CD4-positive, alpha-beta T cell (primary cell): ENCODE results near the gene PPFIBP2. TPM values are rescaled to one million over a fixed set of nuclear protein-coding genes. Genes with fewer than 3 reads are reported as not detected.

Experiments used
- ATAC-seq: fragments of 200-7000 bp; cut with Tn5 transposase; one replicate; pipeline ENCODE4 v1.10.0; 2022; ENCODE audit warnings: mild to moderate bottlenecking; ENCODE audit not compliant: poor library complexity
- CTCF ChIA-PET: fragments of 350-600 bp; sonication (Branson Sonifier 250); formaldehyde crosslinking; loops from one replicate; lab custom pipeline; 2021; ENCODE audit warnings: antibody characterized with exemption, inconsistent platforms; lab: Charles Lee
- POLR2A ChIA-PET: fragments of 350-600 bp; sonication (Branson Sonifier 250); formaldehyde crosslinking; loops from one replicate; lab custom pipeline; 2021; ENCODE audit warnings: antibody characterized with exemption, inconsistent platforms; lab: Charles Lee
- DNase-seq, 14 experiments: peaks; one replicate each; pipeline ENCODE4 v3.0.0-alpha.2; 2013 to 2020; ENCODE audit warnings: mixed read lengths in 2 of 14
- H3K27ac ChIP-seq, 2 donors: one replicate each; pipeline versions ENCODE4 v1.5.1 to v1.7.0; 2013; ENCODE audit warnings: low read length in 2 of 2, low read depth in 1 of 2, mild to moderate bottlenecking in 1 of 2
- H3K27me3 ChIP-seq, 2 experiments: 1 replicate in 1 of 2; 2 replicates in 1 of 2; pipeline versions ENCODE4 v1.6.1 to v1.7.0; 2013; ENCODE audit warnings: low read length in 2 of 2, control low read depth in 1 of 2, mild to moderate bottlenecking in 1 of 2, moderate library complexity in 1 of 2; ENCODE audit not compliant: insufficient read depth in 2 of 2, control insufficient read depth in 1 of 2
- H3K36me3 ChIP-seq: one replicate; pipeline ENCODE4 v1.6.1; 2013; ENCODE audit warnings: low read length, control low read depth; ENCODE audit not compliant: insufficient read depth
- H3K4me1 ChIP-seq: one replicate; pipeline ENCODE4 v1.6.1; 2013; ENCODE audit warnings: low read length, control low read depth; ENCODE audit not compliant: insufficient read depth
- H3K4me3 ChIP-seq: one replicate; pipeline ENCODE4 v1.5.1; 2013; ENCODE audit warnings: mild to moderate bottlenecking, low read length, moderate library complexity
- H3K9me3 ChIP-seq, 2 experiments: 1 replicate in 1 of 2; 2 replicates in 1 of 2; pipeline versions ENCODE4 v1.6.1 to v1.7.0; 2013; ENCODE audit warnings: low read length in 2 of 2, mild to moderate bottlenecking in 2 of 2, control low read depth in 1 of 2, moderate library complexity in 1 of 2; ENCODE audit not compliant: control insufficient read depth in 1 of 2, insufficient read depth in 1 of 2
- H3K27ac Mint-ChIP-seq: one replicate; pipeline ENCODE4 v1.8.0; 2020; ENCODE audit warnings: mixed read lengths
- H3K27me3 Mint-ChIP-seq: one replicate; pipeline ENCODE4 v1.8.0; 2021; ENCODE audit warnings: mixed read lengths
- H3K36me3 Mint-ChIP-seq: one replicate; pipeline ENCODE4 v1.8.0; 2021; ENCODE audit warnings: low read depth, mixed read lengths
- H3K4me1 Mint-ChIP-seq: one replicate; pipeline ENCODE4 v1.8.0; 2021; ENCODE audit warnings: low read depth, mixed read lengths
- H3K4me3 Mint-ChIP-seq: one replicate; pipeline ENCODE4 v1.8.0; 2020; ENCODE audit warnings: mild to moderate bottlenecking, mixed read lengths
- H3K9me3 Mint-ChIP-seq: one replicate; pipeline ENCODE4 v1.8.0; 2020; ENCODE audit warnings: mixed read lengths
- CTCF ChIP-seq: fragments of 200-600 bp; IDR thresholded peaks from one replicate; pipeline ENCODE4 v1.8.0; 2022; ENCODE audit warnings: antibody characterized with exemption, mild to moderate bottlenecking
- intact Hi-C, 2 experiments: fragments of 100-400 bp; cut with DNase I in 1 of 2; cut with micrococcal nuclease in 1 of 2; formaldehyde crosslinking; loops; one replicate each; pipeline versions ENCODE4 v1.15.1 to v1.9.0; 2023 to 2025; cut with DNase I, micrococcal nuclease
- total RNA-seq, 174 experiments: library from RNA in 2 of 174; stranded (reverse) in 2 of 174; gene quantifications; one replicate each; pipeline ENCODE4 v1.2.3 and lab custom pipeline; 2021 to 2026

Gene PPFIBP2
- total RNA-seq, 2 experiments from 2014 or later = 27.0 to 35.9 TPM

- no peak for TF ChIP-seq CTCF
- H3K4me3 ChIP-seq = no peak overlapping the region
- H3K27me3 ChIP-seq = no peaks in the 10 kb centered on the region
- peaks cover 89% of the 10 kb centered on the region for H3K4me1 Mint-ChIP-seq
- H3K27ac ChIP-seq = peak overlapping the region in 1 of 2 donors; percentile 35
- no peaks in the 10 kb centered on the region for H3K36me3 ChIP-seq
- H3K9me3 ChIP-seq = no peaks in the 10 kb centered on the region
- ChIA-PET CTCF (no interaction called here), POLR2A (interaction anchor here (1.4 kb wide), 1 partner anchor 8 kb away, joined by 8 read pairs; no protein-coding TSS in a partner anchor)
- DNase-seq (no peak), ATAC-seq (no peak)
- peaks cover 20% of the 10 kb centered on the region for H3K4me1 ChIP-seq
- peak overlapping the region; percentile 86 for H3K27ac Mint-ChIP-seq
- no peaks in the 10 kb centered on the region for H3K36me3 Mint-ChIP-seq
- H3K27me3 Mint-ChIP-seq = no peaks in the 10 kb centered on the region
- H3K4me3 Mint-ChIP-seq = peak overlapping the region; percentile 36
- intact Hi-C loops = loop anchor here in 1 of 2 experiments (10.0 kb wide), 1 partner anchor 774 kb away; no protein-coding TSS in a partner anchor
- no peaks in the 10 kb centered on the region for H3K9me3 Mint-ChIP-seq
Measured at GRCh38 chr11:7528514-7529049, 14.8 kb downstream of the PPFIBP2 start.

GRCh38 chr11:7530013-7530640 is 16.3 kb downstream of the PPFIBP2 start:
- Histone ChIP-seq H3K4me1 (peaks cover 18% of the 10 kb centered on the region), H3K9me3 (no peaks in the 10 kb centered on the region), H3K27me3 (no peaks in the 10 kb centered on the region), H3K27ac (no peak overlapping the region), H3K36me3 (no peaks in the 10 kb centered on the region), H3K4me3 (no peak overlapping the region)
- no peak for TF ChIP-seq CTCF
- DNase-seq (no peak), ATAC-seq (no peak)
- CTCF ChIA-PET = no interaction called here
- H3K27me3 Mint-ChIP-seq = no peaks in the 10 kb centered on the region
- peak overlapping the region; percentile 65 for H3K27ac Mint-ChIP-seq
- H3K36me3 Mint-ChIP-seq = no peaks in the 10 kb centered on the region
- POLR2A ChIA-PET = interaction anchor here (1.0 to 2.0 kb wide), 2 partner anchors 10 to 16 kb away, joined by 3 to 7 read pairs; partner anchors contain the start of gene PPFIBP2
- H3K4me1 Mint-ChIP-seq = peaks cover 89% of the 10 kb centered on the region
- no peaks in the 10 kb centered on the region for H3K9me3 Mint-ChIP-seq
- intact Hi-C loops = no loop called here
- no peak overlapping the region for H3K4me3 Mint-ChIP-seq

GRCh38 chr11:7531011-7531410 is 17.2 kb downstream of the PPFIBP2 start:
- intact Hi-C loops = no loop called here
- H3K36me3 Mint-ChIP-seq = no peaks in the 10 kb centered on the region
- Histone ChIP-seq H3K36me3 (no peaks in the 10 kb centered on the region), H3K4me3 (no peak overlapping the region), H3K27me3 (no peaks in the 10 kb centered on the region), H3K4me1 (peaks cover 18% of the 10 kb centered on the region), H3K9me3 (no peaks in the 10 kb centered on the region), H3K27ac (no peak overlapping the region)
- H3K9me3 Mint-ChIP-seq = no peaks in the 10 kb centered on the region
- no peaks in the 10 kb centered on the region for H3K27me3 Mint-ChIP-seq
- ATAC-seq (no peak), DNase-seq (peak in 2 of 14 experiments; percentile 42 to 52)
- peak overlapping the region; percentile 65 for H3K27ac Mint-ChIP-seq
- H3K4me3 Mint-ChIP-seq = no peak overlapping the region
- CTCF ChIA-PET = no interaction called here
- POLR2A ChIA-PET = interaction anchor here (1.0 to 2.0 kb wide), 3 partner anchors 10 to 17 kb away, joined by 3 to 7 read pairs (median 3); partner anchors contain the start of gene PPFIBP2
- no peak for TF ChIP-seq CTCF
- peaks cover 89% of the 10 kb centered on the region for H3K4me1 Mint-ChIP-seq
